ENCODE data around the gene ABHD12.

ABHD12 gene

DNA sequence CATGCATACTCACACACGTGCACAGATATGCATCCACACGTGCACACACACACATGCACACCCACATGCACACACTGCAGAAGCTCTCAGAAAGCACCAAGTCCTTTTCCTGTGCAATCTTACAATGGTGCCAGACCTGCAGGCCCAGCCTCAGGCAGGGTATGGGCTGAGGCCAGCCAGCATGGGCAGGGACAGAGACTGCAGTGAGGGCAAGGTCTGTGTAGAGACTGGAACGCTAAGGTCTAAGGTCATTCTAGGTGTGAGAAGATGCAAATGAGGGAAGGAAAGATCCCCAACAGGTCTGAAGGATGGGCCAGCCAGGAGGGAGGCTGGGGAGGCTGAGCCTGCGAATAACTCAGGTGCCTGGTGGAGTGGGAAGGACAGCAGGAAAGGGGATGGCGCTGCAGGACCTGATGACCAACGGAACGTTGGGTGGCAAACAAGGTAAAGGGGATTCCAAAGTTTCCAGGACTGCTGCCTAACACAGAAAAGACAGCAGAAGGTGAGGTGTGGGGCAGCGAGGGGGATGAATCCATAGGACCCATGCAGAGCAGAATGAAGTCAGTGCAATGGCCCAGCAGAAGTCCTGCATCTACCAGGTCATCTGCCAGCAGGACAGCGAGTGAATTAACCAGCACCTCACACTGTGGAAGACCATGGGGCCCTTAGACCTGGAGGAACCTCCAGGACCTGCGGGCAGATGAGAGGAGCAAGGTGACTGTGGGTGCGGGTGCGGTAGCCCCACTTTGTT, 67.0 kb downstream of the ABHD12 start (continued):
- TF ChIP-seq CSRNP3 (CRISPR knock-in tag; IDR thresholded peaks at IDR 0.05), result no peak

DNA sequence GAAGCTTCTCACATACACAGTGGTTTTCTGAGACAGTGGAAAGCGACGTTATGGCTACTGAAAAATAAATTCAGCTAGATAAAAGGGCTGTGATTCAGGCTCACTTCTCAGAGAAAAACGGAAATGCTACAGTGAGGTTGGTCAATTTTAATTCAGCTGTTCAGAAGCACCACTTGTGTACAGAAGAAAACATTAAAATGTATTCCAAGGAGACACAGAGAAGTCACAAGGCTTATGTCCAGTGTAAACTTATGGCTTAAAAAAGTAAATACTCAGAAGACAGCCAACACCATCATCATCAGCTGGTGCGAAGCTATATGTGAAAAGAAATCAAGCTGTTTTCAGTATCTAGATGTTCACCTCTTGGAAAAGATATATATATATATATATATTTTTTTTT, 68.6 kb downstream of the ABHD12 start:
- TF ChIP-seq, protein P1, sequence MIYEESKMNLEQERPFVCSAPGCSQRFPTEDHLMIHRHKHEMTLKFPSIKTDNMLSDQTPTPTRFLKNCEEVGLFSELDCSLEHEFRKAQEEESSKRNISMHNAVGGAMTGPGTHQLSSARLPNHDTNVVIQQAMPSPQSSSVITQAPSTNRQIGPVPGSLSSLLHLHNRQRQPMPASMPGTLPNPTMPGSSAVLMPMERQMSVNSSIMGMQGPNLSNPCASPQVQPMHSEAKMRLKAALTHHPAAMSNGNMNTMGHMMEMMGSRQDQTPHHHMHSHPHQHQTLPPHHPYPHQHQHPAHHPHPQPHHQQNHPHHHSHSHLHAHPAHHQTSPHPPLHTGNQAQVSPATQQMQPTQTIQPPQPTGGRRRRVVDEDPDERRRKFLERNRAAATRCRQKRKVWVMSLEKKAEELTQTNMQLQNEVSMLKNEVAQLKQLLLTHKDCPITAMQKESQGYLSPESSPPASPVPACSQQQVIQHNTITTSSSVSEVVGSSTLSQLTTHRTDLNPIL (CRISPR knock-in tag; IDR thresholded peaks at IDR 0.05; ENCODE audit: low read depth), result no peak
- TF ChIP-seq ZFP3 (CRISPR knock-in tag; IDR thresholded peaks at IDR 0.05), result no peak
- no peak for TF ChIP-seq GLIS3 (CRISPR knock-in tag; IDR thresholded peaks at IDR 0.05)
- no peak for TF ChIP-seq ARNTL (CRISPR knock-in tag; IDR thresholded peaks at IDR 0.05; ENCODE audit: borderline replicate concordance, low read depth)
- TF ChIP-seq OSR1 (CRISPR knock-in tag; IDR thresholded peaks at IDR 0.05), result no peak
- no peak for TF ChIP-seq TCF4 (CRISPR knock-in tag; IDR thresholded peaks at IDR 0.05; ENCODE audit: borderline replicate concordance)
- ATAC-seq, result no peak

DNA sequence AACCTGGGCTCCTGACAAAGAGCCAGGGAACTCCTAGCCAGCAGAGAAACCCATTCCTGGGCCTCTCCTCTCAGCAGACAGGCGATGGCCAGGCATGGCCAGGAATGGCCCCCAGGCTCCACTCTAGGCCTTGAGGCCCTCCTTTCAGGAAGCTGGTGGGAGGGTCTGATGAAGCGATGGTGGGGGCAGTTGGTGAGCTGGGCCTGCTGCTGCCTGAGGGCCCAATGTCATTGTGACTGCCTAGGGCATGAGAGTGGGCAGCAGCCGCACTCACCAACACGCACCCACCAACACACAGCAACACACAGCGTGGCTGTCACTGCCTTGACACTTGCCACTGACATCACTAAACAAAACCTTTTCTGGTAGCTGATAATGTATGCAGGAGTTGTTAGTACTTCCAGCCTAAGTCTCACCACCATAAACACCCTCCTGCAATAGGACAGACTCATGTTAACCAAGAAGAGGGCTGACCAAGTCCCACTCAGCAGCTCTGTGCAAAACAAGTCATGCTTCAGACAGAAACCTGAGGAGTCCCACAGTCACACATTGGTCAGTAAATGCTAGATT, 69.3 kb downstream of the ABHD12 start:
- TF ChIP-seq, protein P1 (CRISPR knock-in tag; IDR thresholded peaks at IDR 0.05; ENCODE audit: low read depth), result no peak
- 0 out of 2 replicates have a peak, but pooled peaks have one; percentile 54 for TF ChIP-seq ZFP3 (CRISPR knock-in tag; IDR thresholded peaks at IDR 0.05)
- ATAC-seq, result no peak

- TF ChIP-seq ARNTL (CRISPR knock-in tag; IDR thresholded peaks at IDR 0.05; ENCODE audit: borderline replicate concordance, low read depth) (no peak), TCF4 (CRISPR knock-in tag; IDR thresholded peaks at IDR 0.05; ENCODE audit: borderline replicate concordance) (no peak), POU6F1 (CRISPR knock-in tag; IDR thresholded peaks at IDR 0.05; ENCODE audit: borderline replicate concordance, low read depth) (no peak), ESRRG (CRISPR knock-in tag; IDR thresholded peaks at IDR 0.05) (no peak), TSHZ2 (CRISPR knock-in tag; IDR thresholded peaks at IDR 0.05) (no peak), ZFP3 (CRISPR knock-in tag; IDR thresholded peaks at IDR 0.05) (no peak), GLIS3 (CRISPR knock-in tag; IDR thresholded peaks at IDR 0.05) (no peak), OSR1 (CRISPR knock-in tag; IDR thresholded peaks at IDR 0.05) (no peak), PPARA (CRISPR knock-in tag; IDR thresholded peaks at IDR 0.05; ENCODE audit: borderline replicate concordance) (no peak)
- TF ChIP-seq, protein P2, sequence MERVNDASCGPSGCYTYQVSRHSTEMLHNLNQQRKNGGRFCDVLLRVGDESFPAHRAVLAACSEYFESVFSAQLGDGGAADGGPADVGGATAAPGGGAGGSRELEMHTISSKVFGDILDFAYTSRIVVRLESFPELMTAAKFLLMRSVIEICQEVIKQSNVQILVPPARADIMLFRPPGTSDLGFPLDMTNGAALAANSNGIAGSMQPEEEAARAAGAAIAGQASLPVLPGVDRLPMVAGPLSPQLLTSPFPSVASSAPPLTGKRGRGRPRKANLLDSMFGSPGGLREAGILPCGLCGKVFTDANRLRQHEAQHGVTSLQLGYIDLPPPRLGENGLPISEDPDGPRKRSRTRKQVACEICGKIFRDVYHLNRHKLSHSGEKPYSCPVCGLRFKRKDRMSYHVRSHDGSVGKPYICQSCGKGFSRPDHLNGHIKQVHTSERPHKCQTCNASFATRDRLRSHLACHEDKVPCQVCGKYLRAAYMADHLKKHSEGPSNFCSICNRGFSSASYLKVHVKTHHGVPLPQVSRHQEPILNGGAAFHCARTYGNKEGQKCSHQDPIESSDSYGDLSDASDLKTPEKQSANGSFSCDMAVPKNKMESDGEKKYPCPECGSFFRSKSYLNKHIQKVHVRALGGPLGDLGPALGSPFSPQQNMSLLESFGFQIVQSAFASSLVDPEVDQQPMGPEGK (CRISPR knock-in tag; IDR thresholded peaks at IDR 0.05; ENCODE audit: borderline replicate concordance), result no peak
- ATAC-seq, result no peak
Measured at GRCh38 chr20:25320035-25320800, 70.4 kb downstream of the ABHD12 start.
